Aorta (tissue), 5 donors: ENCODE measurements around the gene CDH23. TPM values are rescaled to one million over a fixed set of nuclear protein-coding genes. Genes with fewer than 3 reads are reported as not detected.
A peak's percentile ranks its signal among the peaks of the same experiment; 100 is the strongest.
"Not testable (repeated sequence)": the region's sequence is repeated elsewhere in the genome, so short reads cannot be mapped to it uniquely, and the experiment has no call there.

Experiments
- ATAC-seq: fragments of 200-7000 bp; cut with Tn5 transposase; one replicate; pipeline ENCODE4 v1.9.1; 2022; ENCODE audit warnings: moderate library complexity; ENCODE audit not compliant: low FRiP score
- DNase-seq, 2 donors: peaks; one replicate each; pipeline ENCODE4 v3.0.0-alpha.2; 2020
- H3K27ac ChIP-seq, 2 donors: one replicate each; pipeline ENCODE4 v1.5.1; 2013; ENCODE audit warnings: low read length in 2 of 2, mild to moderate bottlenecking in 2 of 2, moderate library complexity in 2 of 2, control low read depth in 1 of 2, inconsistent platforms in 1 of 2, low read depth in 1 of 2
- H3K27me3 ChIP-seq, 2 donors: one replicate each; pipeline ENCODE4 v1.6.1; 2013; ENCODE audit warnings: control low read depth in 1 of 2, low read length in 1 of 2, mild to moderate bottlenecking in 1 of 2, moderate library complexity in 1 of 2; ENCODE audit not compliant: insufficient read depth in 2 of 2, control insufficient read depth in 1 of 2
- H3K36me3 ChIP-seq, 2 donors: one replicate each; pipeline ENCODE4 v1.6.1; 2013; ENCODE audit warnings: control low read depth in 1 of 2, low read length in 1 of 2, mild to moderate bottlenecking in 1 of 2; ENCODE audit not compliant: insufficient read depth in 2 of 2, control insufficient read depth in 1 of 2
- H3K4me1 ChIP-seq, 2 donors: one replicate each; pipeline ENCODE4 v1.6.1; 2013; ENCODE audit warnings: low read length in 2 of 2, control low read depth in 1 of 2, mild to moderate bottlenecking in 1 of 2, moderate library complexity in 1 of 2; ENCODE audit not compliant: insufficient read depth in 2 of 2, control insufficient read depth in 1 of 2
- H3K4me3 ChIP-seq, 2 donors: one replicate each; pipeline ENCODE4 v1.5.1; 2013; ENCODE audit warnings: low read length in 2 of 2, control low read depth in 1 of 2, mild to moderate bottlenecking in 1 of 2
- H3K9me3 ChIP-seq: one replicate; pipeline ENCODE4 v1.6.1; 2013; ENCODE audit warnings: mild to moderate bottlenecking, low read length; ENCODE audit not compliant: control insufficient read depth
- WGBS, 2 donors: extraction: QIAGEN DNeasy Blood & Tissue Kit; methylation state at CpG; one replicate each; pipeline ENCODE4 v1.1.7; 2013; 5-methylcytosine and 5-hydroxymethylcytosine counted together
- intact Hi-C, 2 donors: fragments of 100-400 bp; cut with DNase I; formaldehyde crosslinking; loops; one replicate each; pipeline versions ENCODE4 v1.14.2 to v1.15.0; 2022
- polyA plus RNA-seq, 2 donors: library from polyadenylated mRNA; stranded (reverse); fragments of 200-250 nt; gene quantifications; one replicate each; pipeline ENCODE4 v1.2.3, GENCODE V29; 2013
- total RNA-seq, 2 donors: library from RNA; stranded (reverse); fragmentation: NEBNext Ultra II Directional; extraction: Animal tissue kit (Norgen Biotek cat#: 25700); gene quantifications; one replicate each; pipeline ENCODE4 v1.2.1, GENCODE V29; 2021
- donor health status: healthy with polysubstance abuse.
- donor health status: Bipolar disorder and iron deficiency.
- donor health status: DM: no; HTN: no; CAD: no.
- donor health status: DM: no; HTN: no; CAD: no.
- donor health status: DM: yes; HTN: yes; CAD: no.

Gene CDH23
- total and polyA plus RNA-seq, 4 donors, result 0.50 to 16.6 (median 7.3) TPM

GRCh38 chr10:71851465-71852095 lies 454.9 kb downstream of the CDH23 start:
- H3K27ac ChIP-seq, H3K9me3 ChIP-seq, intact Hi-C loops, H3K4me3 ChIP-seq, DNase-seq, H3K36me3 ChIP-seq, H3K27me3 ChIP-seq, H3K4me1 ChIP-seq: not testable (repeated sequence)
- peak; percentile 1 for ATAC-seq
- WGBS, 2 donors, result 50% methylated on average over 20 of the region's 20 CpGs

GRCh38 chr10:71852355-71852937 lies 455.7 kb downstream of the CDH23 start:
- no peak overlapping the region for H3K27ac ChIP-seq
- 91% methylated on average over 11 of the region's 11 CpGs for WGBS, 2 donors
- ATAC-seq, result no peak
- H3K27me3 ChIP-seq, result no peaks in the 10 kb centered on the region
- H3K4me1 ChIP-seq, result peaks cover 0 to 2% of the 10 kb centered on the region in 2 donors
- DNase-seq, result peak; percentile 69 to 89
- no peaks in the 10 kb centered on the region for H3K36me3 ChIP-seq
- intact Hi-C loops, result no loop called here
- H3K9me3 ChIP-seq, result no peaks in the 10 kb centered on the region
- H3K4me3 ChIP-seq, result no peak overlapping the region

GRCh38 chr10:71854031-71854430 lies 457.3 kb downstream of the CDH23 start:
- peaks cover 0 to 2% of the 10 kb centered on the region in 2 donors for H3K4me1 ChIP-seq
- H3K36me3 ChIP-seq, result no peaks in the 10 kb centered on the region
- no peak overlapping the region for H3K4me3 ChIP-seq
- no peak overlapping the region for H3K27ac ChIP-seq
- no peaks in the 10 kb centered on the region for H3K27me3 ChIP-seq
- no peaks in the 10 kb centered on the region for H3K9me3 ChIP-seq
- ATAC-seq (no peak), DNase-seq (peak; percentile 12 to 38)
- WGBS, 2 donors, result 38 to 43% methylated on average over 5 of the region's 5 CpGs
- intact Hi-C loops, result no loop called here

GRCh38 chr10:71856619-71857018 lies 459.9 kb downstream of the CDH23 start:
- no peaks in the 10 kb centered on the region for H3K36me3 ChIP-seq
- no peak overlapping the region for H3K27ac ChIP-seq
- H3K4me1 ChIP-seq, result no peaks in the 10 kb centered on the region
- no peaks in the 10 kb centered on the region for H3K9me3 ChIP-seq
- no peaks in the 10 kb centered on the region for H3K27me3 ChIP-seq
- DNase-seq (peak; percentile 9 to 28), ATAC-seq (no peak)
- intact Hi-C loops, result no loop called here
- WGBS, 2 donors, result 98% methylated on average over 4 of the region's 4 CpGs
- H3K4me3 ChIP-seq, result no peak overlapping the region

GRCh38 chr10:71857934-71858890 lies 461.5 kb downstream of the CDH23 start:
- intact Hi-C loops, result no loop called here
- no peaks in the 10 kb centered on the region for H3K36me3 ChIP-seq
- no peaks in the 10 kb centered on the region for H3K9me3 ChIP-seq
- WGBS, 2 donors, result 88 to 90% methylated on average over 12 of the region's 12 CpGs
- H3K4me3 ChIP-seq, result no peak overlapping the region
- H3K27ac ChIP-seq, result no peak overlapping the region
- no peak for ATAC-seq
- peak; percentile 76 to 88 for DNase-seq
- H3K27me3 ChIP-seq, result no peaks in the 10 kb centered on the region
- H3K4me1 ChIP-seq, result no peaks in the 10 kb centered on the region

- Histone ChIP-seq H3K36me3 (no peaks in the 10 kb centered on the region), H3K4me1 (no peaks in the 10 kb centered on the region), H3K27me3 (no peaks in the 10 kb centered on the region), H3K4me3 (no peak overlapping the region), H3K9me3 (no peaks in the 10 kb centered on the region), H3K27ac (peak overlapping the region; percentile 95 to 96)
- ATAC-seq (peak; percentile 97), DNase-seq (peak; percentile 95 to 97)
- 5 to 7% methylated on average over 11 of the region's 11 CpGs for WGBS, 2 donors
- intact Hi-C loops, result no loop called here
These were observed 463.7 kb downstream of the CDH23 start for GRCh38 chr10:71860243-71861029.

- Histone ChIP-seq H3K27me3 (no peaks in the 10 kb centered on the region), H3K4me3 (no peak overlapping the region), H3K27ac (no peak overlapping the region), H3K4me1 (no peaks in the 10 kb centered on the region), H3K36me3 (no peaks in the 10 kb centered on the region), H3K9me3 (no peaks in the 10 kb centered on the region)
- ATAC-seq (no peak), DNase-seq (peak in 1 of 2 donors; percentile 9)
- 91 to 95% methylated on average over 6 of the region's 6 CpGs for WGBS, 2 donors
- intact Hi-C loops, result no loop called here
These were observed 466.5 kb downstream of the CDH23 start for GRCh38 chr10:71863203-71863602.

- H3K36me3 ChIP-seq, result no peaks in the 10 kb centered on the region
- WGBS, 2 donors, result 82 to 84% methylated on average over 5 of the region's 5 CpGs
- H3K9me3 ChIP-seq, result no peaks in the 10 kb centered on the region
- no peaks in the 10 kb centered on the region for H3K27me3 ChIP-seq
- no peaks in the 10 kb centered on the region for H3K4me1 ChIP-seq
- intact Hi-C loops, result no loop called here
- DNase-seq, result peak in 1 of 2 donors; percentile 51
- no peak for ATAC-seq
- no peak overlapping the region for H3K27ac ChIP-seq
- H3K4me3 ChIP-seq, result no peak overlapping the region
These were observed 468.2 kb downstream of the CDH23 start for GRCh38 chr10:71864911-71865361.
